RWPE1 (cell line): ENCODE data around the gene GRID1.
"Not testable (repeated sequence)": the region's sequence is repeated elsewhere in the genome, so short reads cannot be mapped to it uniquely, and the experiment has no call there.

Experiments
- CTCF ChIA-PET: fragments of 350-600 bp; sonication (Branson Sonifier 250); formaldehyde crosslinking; extraction: SDS; loops from one replicate; lab custom pipeline; 2021; lab: Yijun Ruan, JAX
- POLR2A ChIA-PET: fragments of 400-600 bp; formaldehyde crosslinking; extraction: SDS; loops from one replicate; lab custom pipeline; 2020; ENCODE audit warnings: antibody characterized with exemption; ENCODE audit not compliant: low non-redundant PET; lab: Yijun Ruan, JAX
- DNase-seq: peaks from one replicate; pipeline ENCODE4 v3.0.0; 2012; ENCODE audit warnings: low spot score
- H3K27ac ChIP-seq: fragments of 450-650 bp; 2 replicates; pipeline ENCODE4 v1.5.1; 2017
- CTCF ChIP-seq: fragments of 450-650 bp; conservative IDR thresholded peaks from 2 replicates; pipeline ENCODE4 v1.5.1; 2017; ENCODE audit warnings: low read depth, mild to moderate bottlenecking

GRID1 gene

GRCh38 chr10:86244297-86245014 lies 122.1 kb downstream of the GRID1 start:
- ChIA-PET CTCF (interaction anchor here (0.7 to 0.8 kb wide), 3 partner anchors 36 to 144 kb away, joined by 3 read pairs; no protein-coding TSS in a partner anchor), POLR2A (no interaction called here)
- no peak overlapping the region for H3K27ac ChIP-seq
- TF ChIP-seq CTCF: no peak
- no peak for DNase-seq

DNA sequence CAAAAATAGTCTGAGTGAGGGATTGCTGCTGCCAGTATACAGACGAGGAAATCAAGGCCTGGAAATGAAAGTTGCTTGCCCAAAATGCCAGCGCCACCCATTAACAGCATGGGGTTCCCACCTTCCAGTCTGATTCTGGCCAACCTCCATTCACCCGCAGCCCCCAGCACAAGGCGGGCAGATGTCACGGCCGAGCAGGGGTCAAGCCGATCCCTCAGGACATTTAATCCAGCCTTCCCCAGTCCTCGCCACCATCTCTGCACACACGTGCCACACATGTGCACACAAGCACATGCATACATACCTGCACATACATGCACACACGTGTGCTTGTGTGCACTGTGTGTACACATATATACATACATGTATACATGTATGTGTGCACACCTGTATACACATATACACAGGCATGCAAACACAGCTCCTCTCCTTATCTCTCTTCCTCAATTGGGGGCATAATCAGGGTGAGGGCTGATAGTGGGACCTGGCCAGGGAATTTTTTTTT lies 122.9 kb downstream of the GRID1 start:
- no peak for DNase-seq
- POLR2A ChIA-PET: no interaction called here
- H3K27ac ChIP-seq: no peak overlapping the region
- CTCF ChIA-PET: interaction anchor here (0.7 kb wide), 1 partner anchor 133 kb away, joined by 3 read pairs; no protein-coding TSS in a partner anchor
- TF ChIP-seq CTCF: no peak

DNA sequence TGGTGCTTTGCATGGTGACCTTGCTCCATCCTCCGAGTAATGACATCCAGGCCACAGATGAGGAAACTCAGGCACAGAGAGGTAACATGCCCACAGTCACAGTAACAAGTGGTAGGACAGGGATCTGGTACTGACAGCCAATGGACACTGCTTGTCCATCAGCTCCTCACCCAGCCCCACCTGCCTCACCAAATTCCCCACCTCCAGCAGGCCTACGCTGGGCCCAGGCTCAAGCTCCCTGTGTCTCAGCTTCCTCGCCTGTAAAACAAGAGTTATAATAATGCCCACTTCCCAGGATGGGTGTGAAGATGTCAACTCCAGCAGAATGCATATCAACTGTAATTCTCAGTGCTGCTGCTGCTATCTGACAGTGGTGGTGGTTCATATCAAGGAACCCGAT lies 123.8 kb downstream of the GRID1 start:
- no peak for TF ChIP-seq CTCF
- ChIA-PET POLR2A (no interaction called here), CTCF (interaction anchor here (0.6 kb wide), 1 partner anchor 133 kb away, joined by 5 read pairs; no protein-coding TSS in a partner anchor)
- no peak overlapping the region for H3K27ac ChIP-seq
- DNase-seq: no peak

- CTCF ChIA-PET, H3K27ac ChIP-seq, POLR2A ChIA-PET, DNase-seq: not testable (repeated sequence)
Observed at GRCh38 chr10:86238089-86238488, 128.5 kb downstream of the GRID1 start.

GRCh38 chr10:86234541-86235270 lies 131.9 kb downstream of the GRID1 start:
- no peak overlapping the region for H3K27ac ChIP-seq
- ChIA-PET POLR2A (no interaction called here), CTCF (no interaction called here)
- no peak for DNase-seq
- TF ChIP-seq CTCF: no peak

DNA sequence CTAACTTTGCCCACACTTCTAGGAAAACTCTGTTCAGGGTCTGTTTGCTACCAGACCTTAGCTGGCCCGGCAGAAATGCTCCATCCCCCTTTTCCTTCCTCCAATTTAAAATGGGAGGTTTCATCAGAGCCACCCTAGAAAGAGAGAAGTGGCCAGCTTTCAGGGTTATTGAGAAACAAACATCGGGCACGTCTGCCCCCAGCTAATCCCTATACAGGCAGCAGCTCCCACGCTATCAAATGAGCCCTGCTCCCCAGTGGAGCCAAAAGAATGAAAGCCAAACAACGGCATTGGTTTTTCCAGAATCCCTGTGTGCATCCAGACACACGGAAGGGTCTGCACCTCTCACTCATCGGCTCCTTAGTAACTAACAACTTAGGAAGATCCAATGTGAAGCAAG lies 132.5 kb downstream of the GRID1 start:
- DNase-seq: no peak
- ChIA-PET POLR2A (no interaction called here), CTCF (no interaction called here)
- TF ChIP-seq CTCF: no peak
- H3K27ac ChIP-seq: no peak overlapping the region
